ENCODE measurements around the gene LDLR. TPM values are rescaled to one million over a fixed set of nuclear protein-coding genes. Genes with fewer than 3 reads are reported as not detected.

LDLR gene
- polyA plus RNA-seq (ENCODE audit: insufficient read length in 4 of 4), result 10 to 100 TPM; 21.9 to 29.5 (median 24.7) TPM

DNA sequence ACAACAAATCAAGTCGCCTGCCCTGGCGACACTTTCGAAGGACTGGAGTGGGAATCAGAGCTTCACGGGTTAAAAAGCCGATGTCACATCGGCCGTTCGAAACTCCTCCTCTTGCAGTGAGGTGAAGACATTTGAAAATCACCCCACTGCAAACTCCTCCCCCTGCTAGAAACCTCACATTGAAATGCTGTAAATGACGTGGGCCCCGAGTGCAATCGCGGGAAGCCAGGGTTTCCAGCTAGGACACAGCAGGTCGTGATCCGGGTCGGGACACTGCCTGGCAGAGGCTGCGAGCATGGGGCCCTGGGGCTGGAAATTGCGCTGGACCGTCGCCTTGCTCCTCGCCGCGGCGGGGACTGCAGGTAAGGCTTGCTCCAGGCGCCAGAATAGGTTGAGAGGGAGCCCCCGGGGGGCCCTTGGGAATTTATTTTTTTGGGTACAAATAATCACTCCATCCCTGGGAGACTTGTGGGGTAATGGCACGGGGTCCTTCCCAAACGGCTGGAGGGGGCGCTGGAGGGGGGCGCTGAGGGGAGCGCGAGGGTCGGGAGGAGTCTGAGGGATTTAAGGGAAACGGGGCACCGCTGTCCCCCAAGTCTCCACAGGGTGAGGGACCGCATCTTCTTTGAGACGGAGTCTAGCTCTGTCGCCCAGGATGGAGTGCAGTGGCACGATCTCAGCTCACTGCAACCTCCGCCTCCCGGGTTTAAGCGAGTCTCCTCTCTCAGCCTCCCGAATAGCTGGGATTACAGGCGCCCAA, at the start of gene LDLR:
Gene LDLR (plus strand): TSS at position 210 of the 760 bp plus-strand sequence. CDS start 86 bp downstream, at position 296.
- DNase-seq (ENCODE audit: low read depth in 4 of 4, low spot score in 2 of 4), result peak; percentile 72 to 88 (median 76)

DNA sequence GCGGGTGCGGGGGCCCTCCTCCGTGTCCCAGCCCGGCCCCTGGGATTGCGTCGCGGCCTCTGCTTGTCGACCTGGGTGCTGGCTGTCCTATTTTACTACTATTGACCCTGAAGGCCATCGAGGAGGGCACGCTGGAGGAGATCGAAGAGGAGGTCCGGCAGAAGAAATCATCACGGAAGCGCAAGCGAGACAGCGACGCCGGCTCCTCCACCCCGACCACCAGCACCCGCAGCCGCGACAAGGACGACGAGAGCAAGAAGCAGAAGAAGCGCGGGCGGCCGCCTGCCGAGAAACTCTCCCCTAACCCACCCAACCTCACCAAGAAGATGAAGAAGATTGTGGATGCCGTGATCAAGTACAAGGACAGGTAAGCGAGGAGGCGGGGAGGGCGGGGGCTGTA, 48.1 kb upstream of the LDLR start:
- no peak for DNase-seq (ENCODE audit: low read depth in 4 of 4, low spot score in 2 of 4)

DNA sequence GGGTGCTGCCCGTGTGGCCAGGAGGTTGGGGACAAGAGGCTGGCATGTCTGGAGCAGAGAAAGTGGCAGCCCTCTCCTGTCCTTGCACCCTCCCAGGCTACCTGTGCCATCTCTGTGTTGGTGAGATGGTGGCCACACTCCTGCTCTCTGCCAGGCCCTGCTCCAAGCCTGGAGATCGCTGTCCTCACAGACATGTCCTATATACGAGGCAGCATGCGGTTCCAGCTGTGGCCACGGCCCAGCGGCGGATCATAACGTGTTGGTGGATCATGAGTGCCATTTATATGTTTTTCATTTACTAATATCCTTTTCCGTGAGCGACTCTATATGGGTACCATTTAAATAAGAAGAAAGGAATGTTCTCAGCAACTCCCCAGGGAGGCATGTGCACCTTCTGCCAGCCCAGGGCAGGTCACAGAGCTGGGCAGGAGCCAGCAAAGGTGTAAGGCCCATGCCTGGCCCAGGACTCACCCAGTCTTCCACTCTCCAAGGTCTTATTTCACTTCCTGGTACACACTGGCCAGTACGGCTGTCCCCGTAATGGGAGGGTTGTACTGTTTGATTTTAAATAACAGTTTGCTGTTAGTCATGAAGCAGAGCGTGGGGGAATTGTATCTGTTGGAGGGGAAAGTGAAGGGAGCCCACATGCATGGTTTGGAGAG, 47.2 kb upstream of the LDLR start:
- DNase-seq (ENCODE audit: low read depth in 4 of 4, low spot score in 2 of 4), result no peak

DNA sequence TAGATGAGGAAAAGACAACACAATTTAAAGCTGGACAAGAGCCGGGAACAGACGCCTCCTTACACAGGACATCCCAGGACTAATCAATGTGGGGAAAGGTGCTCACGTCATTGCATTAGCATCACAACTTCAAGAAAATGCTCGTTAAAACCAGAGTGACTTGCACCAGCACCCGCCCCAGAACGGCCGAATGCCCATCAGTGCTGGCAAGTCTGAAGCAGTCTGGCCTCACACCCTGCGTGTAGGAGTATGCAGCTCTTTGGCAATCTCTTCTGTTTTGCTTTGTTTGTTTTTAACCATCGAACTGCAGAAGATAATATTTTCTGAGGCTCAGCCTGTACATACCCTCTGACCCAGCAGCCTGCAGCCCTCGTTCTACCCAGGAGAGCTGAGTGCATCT, 44.8 kb upstream of the LDLR start:
- DNase-seq (ENCODE audit: low read depth in 4 of 4, low spot score in 2 of 4), result no peak

DNA sequence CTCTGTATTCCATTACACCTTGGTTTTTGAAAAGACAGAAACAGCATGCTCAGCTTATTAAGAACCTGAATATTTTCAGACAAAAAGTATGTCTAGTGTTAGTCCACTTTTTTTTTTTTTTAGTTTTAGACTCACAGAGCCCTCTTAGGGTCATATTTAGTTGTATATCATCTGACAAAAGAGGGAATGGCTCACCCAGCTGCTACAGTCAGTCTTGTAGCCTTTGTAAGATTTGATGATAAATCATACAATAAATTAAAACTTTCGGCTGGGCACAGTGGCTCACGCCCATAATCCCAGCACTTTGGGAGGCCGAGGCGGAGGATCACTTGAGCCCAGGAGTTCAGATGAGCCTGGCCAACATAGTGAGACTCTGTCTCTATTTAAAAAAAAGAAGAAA, 43.7 kb upstream of the LDLR start:
- DNase-seq (ENCODE audit: low read depth in 4 of 4, low spot score in 2 of 4), result no peak

DNA sequence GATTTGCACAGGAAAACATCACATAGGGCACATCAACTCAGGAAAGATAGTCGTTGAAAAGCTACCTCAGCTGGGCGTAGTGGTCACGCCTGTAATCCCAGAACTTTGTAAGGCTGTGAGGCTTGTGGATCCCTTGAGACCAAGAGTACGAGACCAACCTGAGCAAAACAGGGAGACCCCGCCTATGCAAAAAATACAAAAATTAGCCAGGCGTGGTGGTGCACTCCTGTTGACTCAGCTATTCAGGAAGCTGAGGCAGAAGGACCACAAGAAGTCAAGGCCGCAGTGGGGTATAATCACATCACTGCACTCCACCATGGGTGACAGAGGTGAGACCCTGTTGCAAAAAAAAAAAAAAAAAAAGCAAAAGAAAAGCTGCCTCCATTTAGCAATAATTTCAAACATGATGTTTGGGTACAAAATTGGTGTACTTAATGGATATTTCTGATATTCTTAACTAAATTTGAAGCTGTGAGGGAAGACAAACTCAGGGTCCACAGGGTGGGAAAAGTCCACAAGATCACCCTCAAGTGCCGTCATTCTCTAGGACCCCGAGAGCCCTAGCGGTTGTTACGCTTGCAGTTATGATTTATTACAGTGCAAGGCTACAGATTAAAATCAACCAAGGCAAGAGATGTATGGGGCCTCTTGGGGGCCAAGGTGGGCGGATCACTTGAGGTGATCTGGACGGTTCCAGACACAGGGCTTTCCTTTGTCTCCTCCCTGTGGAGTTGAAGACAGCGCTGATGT, 42.5 kb upstream of the LDLR start:
- no peak for DNase-seq (ENCODE audit: low read depth in 4 of 4, low spot score in 2 of 4)

DNA sequence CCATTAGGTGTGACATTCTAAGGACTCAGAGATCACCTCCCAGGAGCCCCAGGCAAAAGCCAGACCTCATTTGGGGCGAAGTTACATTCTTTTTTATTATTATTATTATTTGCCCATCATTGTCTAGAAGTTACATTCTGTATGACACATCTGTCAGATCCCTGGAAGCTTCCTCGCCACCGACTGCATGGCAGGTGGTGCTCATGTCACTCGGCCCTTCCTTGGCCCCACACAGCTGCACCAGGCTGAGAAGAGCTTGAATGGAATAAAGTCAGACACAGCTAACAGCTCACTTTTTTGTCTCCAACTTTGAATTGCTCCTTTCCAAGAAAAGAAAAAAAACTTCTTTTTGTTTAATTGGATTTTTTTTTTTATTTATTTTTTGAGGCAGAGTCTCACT, 41.4 kb upstream of the LDLR start:
- no peak for DNase-seq (ENCODE audit: low read depth in 4 of 4, low spot score in 2 of 4)

DNA sequence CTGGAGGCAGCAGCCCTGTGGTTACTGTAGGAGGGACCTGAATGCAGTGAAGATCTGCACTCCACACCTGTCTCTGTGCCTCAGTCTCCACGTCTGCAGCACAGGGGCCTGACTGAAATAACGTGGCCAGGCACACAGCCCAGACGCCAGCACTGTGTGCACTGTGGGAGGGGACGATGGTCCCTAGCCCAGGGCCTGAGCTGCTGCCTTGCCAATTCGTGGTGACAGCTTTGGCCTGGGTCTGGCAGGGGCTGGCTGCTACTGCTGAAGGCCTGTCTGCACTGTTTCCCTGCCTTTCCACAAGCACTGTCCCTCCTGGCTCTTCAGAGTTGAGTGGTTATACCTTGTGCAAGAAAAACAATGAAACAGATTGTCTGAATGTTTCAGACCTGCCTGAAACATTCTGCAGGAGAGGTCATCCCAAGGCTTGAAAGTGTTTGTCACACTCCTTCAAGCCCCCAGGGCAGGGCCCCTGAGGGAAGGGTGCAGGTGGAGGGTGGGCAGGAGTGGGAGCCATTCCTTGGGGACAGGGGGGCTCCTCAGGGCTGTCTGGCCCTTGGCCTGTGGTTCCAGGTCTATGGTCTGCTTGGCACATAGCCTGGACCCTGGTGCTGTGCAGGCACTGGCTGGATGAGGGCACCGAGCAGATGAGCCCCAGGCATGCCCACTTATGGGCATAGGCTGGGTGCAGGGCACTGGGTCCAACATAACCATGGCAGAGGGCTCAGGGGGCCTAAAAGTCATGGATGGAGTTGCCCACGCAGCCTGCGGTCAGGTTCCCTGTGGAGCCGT, 38.7 kb upstream of the LDLR start:
- DNase-seq (ENCODE audit: low read depth in 4 of 4, low spot score in 2 of 4), result no peak

DNA sequence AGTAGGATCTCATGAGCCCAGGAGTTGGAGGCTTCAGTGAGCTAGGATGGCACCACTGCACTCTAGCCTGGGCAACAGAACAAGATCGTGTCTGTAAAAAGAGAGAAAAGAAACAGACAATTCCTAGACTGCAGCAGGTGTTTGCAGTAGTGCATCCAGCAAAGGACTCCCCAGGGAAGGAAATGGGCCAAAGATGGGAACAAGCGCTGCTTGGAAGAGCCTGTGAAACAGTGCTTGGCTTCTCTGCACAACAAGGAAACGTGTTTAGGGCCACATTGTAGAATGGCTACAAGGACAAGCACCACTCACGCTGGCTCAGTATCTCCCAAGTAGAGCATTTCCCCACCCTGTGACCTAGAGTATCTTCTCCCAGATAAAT, 35.5 kb upstream of the LDLR start:
- DNase-seq (ENCODE audit: low read depth in 4 of 4, low spot score in 2 of 4), result no peak

DNA sequence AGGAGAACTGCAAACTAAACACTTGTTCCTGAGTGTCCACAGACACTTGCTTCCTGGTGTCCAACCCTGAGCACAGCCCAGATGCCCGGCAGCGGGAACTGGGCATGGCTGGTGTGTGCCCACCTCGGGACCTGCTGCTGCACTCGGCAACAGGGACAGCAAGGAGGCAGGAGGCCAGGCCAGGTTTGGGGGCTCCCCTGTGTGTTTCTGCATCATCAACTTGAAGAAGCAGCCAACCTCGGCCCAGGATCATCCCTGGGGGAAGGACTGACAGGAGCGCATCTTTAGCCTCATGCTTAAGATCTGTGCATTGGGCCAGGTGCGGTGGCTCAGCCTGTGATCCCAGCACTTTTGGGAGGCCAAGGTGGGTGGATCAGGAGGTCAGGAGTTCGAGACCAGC, 35.1 kb upstream of the LDLR start:
- DNase-seq (ENCODE audit: low read depth in 4 of 4, low spot score in 2 of 4), result no peak

DNA sequence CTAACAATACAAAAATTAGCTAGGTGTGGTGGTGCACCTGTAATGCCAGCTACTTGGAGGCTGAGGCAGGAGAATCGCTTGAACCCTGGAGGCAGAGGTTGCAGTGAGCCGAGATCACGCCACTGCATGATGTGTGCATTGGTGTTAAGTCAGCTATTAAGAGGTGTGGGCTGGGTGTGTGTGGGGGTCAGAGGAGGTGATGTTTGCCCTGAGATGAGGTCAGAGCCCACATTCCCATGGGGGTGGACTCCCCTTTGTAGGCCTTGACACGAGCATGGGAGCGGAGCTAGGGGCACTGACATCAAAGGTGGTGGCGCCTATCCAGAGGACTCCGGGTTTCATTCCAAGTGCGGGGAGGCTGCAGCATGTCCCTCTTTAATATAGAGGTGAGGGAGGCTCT, 34.6 kb upstream of the LDLR start:
- DNase-seq (ENCODE audit: low read depth in 4 of 4, low spot score in 2 of 4), result no peak

DNA sequence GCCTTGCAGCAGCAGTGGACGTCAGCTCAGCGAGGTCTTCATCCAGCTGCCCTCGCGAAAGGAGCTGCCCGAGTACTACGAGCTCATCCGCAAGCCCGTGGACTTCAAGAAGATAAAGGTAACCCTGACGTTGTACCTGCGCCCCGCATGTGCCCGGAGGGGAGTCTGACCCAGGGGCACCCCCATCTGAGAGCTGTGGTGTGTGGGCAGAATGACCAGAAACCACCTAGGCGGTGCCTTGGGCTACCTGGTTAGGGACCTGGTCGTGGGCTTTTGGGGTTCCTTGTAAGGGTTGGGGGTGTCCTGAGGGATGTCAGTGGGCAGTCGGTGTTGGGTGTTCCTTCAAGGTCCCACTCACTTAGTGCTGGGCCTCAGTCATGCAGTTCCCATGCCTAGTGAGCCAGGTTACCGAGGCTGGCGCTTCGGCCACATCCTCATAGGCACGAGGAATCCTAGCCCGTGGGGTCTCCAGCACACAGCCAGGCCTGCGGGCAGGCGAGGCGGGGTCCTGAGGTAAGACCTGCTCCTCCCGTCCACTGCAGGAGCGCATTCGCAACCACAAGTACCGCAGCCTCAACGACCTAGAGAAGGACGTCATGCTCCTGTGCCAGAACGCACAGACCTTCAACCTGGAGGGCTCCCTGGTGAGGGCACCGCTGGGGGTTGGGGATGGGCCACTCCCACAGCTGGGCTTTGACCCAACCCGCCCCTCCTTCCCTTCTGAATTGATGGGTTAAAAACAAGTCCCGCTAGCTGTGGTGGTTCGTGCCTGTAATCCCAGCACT, 30.8 kb upstream of the LDLR start:
- DNase-seq (ENCODE audit: low read depth in 4 of 4, low spot score in 2 of 4), result no peak

DNA sequence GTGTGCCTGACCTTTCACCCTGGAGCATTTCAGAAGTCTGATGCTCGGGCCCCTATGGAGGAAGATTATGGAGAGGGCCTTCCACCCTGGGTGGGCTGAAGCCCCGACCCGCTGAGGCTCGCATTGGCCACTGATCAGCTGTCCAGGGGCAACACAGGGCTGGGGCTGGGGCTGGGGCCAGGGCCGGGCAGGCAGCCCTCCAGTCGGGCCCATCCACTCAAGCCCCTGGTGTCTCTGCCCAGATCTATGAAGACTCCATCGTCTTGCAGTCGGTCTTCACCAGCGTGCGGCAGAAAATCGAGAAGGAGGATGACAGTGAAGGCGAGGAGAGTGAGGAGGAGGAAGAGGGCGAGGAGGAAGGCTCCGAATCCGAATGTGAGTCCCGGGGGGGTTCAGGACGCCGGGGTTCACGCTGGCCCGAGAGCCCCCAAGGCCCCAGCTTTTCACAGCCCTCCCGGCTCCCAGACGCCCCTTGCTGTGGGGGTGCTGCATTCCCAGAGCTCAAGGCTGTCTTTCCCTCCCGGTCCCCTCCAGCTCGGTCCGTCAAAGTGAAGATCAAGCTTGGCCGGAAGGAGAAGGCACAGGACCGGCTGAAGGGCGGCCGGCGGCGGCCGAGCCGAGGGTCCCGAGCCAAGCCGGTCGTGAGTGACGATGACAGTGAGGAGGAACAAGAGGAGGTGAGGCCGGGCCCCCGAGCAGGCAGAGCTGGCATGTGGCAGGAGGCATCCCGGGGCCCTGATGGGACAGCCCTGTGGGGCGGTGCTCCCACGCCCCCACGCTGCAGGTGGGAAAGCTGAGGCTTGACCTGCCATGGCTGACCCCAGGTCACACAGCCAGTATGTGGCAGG, 29.5 kb upstream of the LDLR start:
- no peak for DNase-seq (ENCODE audit: low read depth in 4 of 4, low spot score in 2 of 4)

DNA sequence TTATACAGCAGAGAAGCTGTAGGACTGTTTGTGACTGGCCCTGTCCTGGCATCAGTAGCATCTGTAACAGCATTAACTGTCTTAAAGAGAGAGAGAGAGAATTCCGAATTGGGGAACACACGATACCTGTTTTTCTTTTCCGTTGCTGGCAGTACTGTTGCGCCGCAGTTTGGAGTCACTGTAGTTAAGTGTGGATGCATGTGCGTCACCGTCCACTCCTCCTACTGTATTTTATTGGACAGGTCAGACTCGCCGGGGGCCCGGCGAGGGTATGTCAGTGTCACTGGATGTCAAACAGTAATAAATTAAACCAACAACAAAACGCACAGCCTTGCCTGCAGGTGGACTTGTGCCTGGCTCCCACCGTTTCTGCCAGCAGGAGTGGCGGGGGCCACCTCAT, 27.3 kb upstream of the LDLR start:
- DNase-seq (ENCODE audit: low read depth in 4 of 4, low spot score in 2 of 4), result peak in 3 of 4 donors; percentile 4 to 11 (median 10)

DNA sequence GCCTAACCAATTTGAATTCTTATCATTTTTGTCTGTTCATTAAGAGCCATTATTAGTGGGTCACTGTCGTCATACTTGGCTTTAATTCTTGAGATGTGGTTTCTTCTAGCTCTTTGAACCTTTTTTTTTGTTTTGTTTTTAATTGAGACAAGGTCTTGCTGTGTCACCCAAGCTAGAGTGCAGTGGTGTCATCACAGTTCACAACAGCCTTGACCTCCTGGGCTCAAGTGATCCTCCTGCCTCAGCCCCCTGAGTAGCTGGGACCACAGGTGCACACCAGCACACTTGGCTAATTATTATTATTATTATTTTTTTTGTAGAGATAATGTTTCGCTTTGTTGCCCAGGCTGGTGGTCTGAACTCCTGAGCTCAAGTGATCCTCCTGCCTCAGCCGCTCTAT, 25.8 kb upstream of the LDLR start:
- no peak for DNase-seq (ENCODE audit: low read depth in 4 of 4, low spot score in 2 of 4)

DNA sequence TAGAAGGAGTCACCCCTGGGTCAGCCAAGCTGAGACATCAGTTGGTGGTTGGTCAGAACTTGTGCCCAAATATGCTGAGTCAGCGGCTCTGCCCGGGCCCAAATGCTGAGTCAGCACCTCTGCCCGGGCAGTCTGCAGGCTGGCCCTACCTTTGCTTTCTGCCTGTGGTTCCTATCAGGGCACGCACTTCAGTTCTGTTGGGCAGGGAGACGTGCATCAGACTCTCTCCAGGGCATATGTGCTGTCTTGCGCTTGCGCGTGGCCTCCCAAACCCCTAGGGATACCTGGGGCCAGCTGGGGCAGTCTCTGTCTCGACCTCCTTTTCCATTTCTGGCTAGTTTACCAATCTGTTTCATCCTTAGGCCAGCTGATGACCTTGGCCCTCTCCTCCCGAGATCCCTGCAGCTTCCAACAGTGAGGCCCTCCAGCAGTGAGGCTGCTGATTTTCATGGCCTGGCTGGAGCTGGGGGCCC, 24.4 kb upstream of the LDLR start:
- no peak for DNase-seq (ENCODE audit: low read depth in 4 of 4, low spot score in 2 of 4)

DNA sequence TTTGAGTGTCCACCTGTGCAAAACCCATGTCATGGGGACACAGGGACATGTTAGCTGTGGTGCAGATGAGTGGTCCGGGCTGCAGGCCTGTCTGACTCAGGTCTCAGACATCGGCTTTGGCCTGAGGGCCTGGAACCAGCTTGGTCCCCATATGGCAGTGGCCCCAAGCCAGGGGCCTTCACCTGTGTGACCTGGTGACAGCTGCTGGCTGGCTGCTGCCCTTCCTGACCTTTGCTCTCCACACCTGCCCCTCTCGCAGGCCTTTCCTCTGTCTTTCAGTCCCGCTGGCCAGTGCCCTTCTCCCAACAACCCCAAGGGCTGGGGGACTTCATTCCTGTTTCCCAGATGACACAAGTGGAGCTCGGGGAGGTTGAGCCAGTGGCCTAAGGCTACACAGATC, 22.9 kb upstream of the LDLR start:
- no peak for DNase-seq (ENCODE audit: low read depth in 4 of 4, low spot score in 2 of 4)

DNA sequence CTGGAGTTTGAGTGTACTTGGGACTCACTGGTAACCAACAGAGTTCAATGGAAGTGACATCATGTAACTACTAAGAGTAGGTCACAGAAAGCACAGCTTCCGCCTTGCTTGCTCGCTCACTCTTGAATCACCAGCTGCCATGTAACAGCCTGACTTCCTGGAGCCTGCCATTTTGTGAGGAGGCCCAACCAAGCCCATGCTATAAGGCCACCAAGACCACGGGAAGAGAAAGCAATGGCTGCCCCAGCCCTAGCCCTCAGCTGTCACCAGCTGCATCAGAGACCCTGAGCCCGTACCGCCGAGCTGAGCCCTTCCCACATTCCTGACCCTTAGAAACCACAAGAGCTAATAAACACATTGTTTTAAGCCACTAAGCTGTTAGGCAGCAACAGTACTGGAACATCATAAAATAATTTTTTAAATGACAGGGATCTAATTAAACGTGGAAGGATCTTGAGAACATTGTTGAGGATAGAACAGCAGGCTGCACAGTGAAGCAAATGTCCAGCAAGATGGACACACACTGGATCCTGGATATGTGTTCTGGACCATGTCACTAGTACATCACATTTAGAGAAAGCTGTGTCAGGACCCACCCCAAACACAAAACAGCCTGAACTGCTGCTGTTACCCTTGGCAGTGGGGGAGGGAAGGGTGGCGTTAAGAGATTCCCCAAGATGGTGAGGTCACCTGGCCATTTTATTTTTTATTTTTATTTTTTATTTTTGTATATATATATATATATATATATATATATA, 21.7 kb upstream of the LDLR start:
- no peak for DNase-seq (ENCODE audit: low read depth in 4 of 4, low spot score in 2 of 4)
